ENCODE data around the gene TBC1D10A. TPM values are rescaled to one million over a fixed set of nuclear protein-coding genes. Genes with fewer than 3 reads are reported as not detected.

The TBC1D10A gene
- 23.4 TPM for total RNA-seq

- peak; percentile 88 to 90 (median 88) for DNase-seq (ENCODE audit: low read depth in 2 of 3, low spot score in 2 of 3)
Measured at GRCh38 chr22:30326706-30327362, at the start of gene TBC1D10A. TSS of gene TBC1D10A (minus strand) at chr22:30326941. CDS start at chr22:30326881, 60 bp downstream.

DNA sequence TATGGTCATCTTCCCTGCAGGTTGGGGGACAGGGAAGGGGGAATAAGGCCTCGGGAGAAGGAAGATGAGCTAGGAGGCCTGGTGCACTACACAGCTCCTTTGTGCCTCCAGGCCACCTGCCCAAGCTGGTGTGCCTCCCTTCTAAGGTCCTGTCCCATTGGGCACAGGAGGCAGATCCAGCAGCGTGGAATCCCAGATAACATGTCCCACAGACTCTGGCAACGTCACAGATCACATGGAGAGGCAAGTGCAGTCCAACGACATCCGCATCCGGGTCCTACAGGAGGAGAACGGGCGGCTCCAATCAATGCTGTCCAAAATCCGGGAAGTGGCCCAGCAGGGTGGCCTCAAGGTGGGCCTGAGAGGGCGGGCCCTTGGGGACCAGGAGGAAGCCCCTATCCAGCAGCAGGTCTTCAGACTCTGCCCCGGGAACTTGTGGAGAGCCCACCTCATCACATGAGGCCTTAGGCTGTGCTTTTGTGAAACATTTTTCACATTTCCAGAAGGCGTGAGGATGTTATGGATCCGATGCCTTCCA, 48.6 kb upstream of the TBC1D10A start:
- no peak for DNase-seq (ENCODE audit: low read depth in 2 of 3, low spot score in 2 of 3)

DNA sequence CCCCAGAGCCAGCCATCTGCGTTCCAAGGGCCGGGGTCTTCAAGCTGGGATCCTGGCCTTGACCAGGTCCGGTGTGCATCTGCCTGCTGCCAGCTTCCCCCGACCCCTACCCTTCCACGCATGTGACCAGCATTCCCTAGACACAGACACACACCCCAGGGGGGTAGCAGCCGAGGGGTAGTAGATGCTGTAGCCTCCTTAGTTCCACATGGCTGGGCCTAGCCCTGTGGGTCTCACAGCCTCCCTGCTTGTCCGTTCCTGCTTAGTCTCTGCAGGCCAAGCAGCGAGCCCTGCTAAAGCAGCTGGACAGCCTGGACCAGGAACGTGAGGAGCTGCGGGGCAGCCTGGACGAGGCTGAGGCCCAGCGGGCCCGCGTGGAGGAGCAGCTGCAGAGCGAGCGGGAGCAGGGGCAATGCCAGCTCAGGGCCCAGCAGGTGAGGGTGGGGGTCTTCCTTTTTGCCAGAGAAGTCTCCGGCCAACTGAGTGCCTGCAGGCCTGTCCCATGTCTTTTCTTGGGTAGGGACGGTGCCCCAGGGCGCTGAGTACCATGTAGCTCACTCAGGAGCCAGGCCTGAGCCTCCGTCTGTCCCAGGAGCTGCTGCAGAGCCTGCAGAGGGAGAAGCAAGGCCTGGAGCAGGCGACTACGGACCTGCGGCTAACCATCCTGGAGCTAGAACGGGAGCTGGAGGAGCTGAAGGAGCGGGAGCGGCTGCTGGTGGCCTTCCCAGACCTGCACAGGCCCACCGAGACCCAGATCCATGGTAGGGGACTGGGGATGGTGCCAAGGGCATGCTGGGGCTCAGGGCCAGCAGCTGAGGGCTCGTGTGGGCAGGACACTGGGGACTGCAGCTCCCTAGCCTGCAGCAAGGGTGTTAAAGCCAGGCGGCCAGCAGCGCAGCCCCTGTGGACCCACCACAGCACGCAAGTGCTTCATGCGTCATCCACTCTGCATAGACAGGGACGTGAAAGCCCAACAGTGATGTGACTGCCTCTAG, 46.9 kb upstream of the TBC1D10A start:
- DNase-seq (ENCODE audit: low read depth in 2 of 3, low spot score in 2 of 3) = no peak

GRCh38 chr22:30372915-30373314, 46.2 kb upstream of the TBC1D10A start:
- no peak for DNase-seq (ENCODE audit: low read depth in 2 of 3, low spot score in 2 of 3)

DNA sequence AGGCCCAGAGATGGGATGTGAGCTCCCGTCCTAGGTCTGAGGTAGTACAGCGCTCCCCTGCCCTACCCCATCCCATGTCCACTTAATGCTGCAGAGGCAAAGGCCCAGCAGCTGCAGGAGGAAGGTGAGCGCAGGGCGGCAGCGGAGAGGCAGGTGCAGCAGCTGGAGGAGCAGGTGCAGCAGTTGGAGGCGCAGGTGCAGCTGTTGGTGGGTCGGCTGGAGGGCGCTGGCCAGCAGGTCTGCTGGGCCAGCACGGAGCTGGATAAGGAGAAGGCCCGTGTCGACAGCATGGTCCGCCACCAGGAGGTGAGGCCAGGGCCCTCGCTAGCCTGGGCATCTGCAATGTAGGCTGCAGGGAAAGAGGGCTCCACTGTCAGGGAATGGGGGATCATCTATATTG, 45.2 kb upstream of the TBC1D10A start:
- no peak for DNase-seq (ENCODE audit: low read depth in 2 of 3, low spot score in 2 of 3)

DNA sequence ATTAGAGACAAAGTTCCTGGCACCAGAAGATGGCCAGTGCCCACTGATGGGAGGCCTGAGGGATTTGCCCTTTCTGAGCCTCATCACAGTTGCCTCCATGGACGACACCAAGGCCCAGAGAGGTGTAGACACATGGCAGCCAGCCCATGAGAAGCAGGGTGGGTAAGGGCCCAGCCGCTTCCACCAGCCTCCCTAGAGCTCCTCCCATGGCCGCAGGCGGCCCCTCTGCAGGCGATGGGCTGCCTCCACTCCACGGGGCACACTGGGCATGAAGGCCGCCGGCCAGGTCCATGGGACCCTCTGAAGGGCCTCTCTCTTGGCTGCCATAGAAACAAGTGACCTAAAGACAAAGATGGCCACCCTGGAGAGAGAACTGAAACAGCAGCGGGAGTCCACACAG, 44.6 kb upstream of the TBC1D10A start:
- DNase-seq (ENCODE audit: low read depth in 2 of 3, low spot score in 2 of 3) = no peak

GRCh38 chr22:30370641-30371230, 44.0 kb upstream of the TBC1D10A start:
- no peak for DNase-seq (ENCODE audit: low read depth in 2 of 3, low spot score in 2 of 3)

DNA sequence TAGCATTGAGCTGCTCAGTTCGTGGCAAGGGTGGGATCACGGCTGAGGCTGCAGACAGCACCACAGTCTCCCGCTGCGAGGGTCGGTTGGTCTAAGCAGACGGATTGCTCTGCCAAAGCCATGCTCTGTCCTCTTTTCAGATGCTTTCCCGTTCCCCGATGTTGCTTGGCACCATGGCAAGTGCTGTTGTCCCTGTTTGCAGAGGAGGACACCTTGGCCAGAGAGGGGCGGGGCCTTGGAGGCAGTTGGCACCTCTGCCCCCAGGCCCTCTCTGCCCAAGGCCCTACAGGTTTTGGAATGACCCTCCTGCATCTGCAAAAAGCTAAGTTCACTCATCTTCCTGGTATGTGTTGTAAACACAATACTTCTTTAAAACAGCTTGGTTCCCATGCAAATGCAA, 41.7 kb upstream of the TBC1D10A start:
- no peak for DNase-seq (ENCODE audit: low read depth in 2 of 3, low spot score in 2 of 3)

DNA sequence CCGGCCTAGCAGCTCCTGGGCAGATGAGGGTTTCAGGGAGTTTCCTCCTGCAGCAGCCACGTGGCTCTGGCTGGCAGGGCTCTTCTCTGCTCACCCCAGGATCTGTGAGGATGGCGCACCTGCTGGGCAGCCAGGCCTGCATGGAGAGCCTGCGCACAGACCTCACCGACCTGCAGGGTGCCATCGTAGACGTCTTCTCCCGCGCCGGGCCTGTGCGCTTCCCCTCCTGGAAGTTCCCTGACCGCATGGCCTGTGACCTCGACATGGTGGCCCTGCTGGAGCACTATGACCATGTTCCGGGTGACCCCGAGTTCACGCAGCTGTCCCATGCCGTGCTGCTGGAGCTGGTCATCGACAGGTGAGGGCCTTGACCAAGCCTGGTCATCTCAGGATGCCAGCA, 39.1 kb upstream of the TBC1D10A start:
- no peak for DNase-seq (ENCODE audit: low read depth in 2 of 3, low spot score in 2 of 3)

DNA sequence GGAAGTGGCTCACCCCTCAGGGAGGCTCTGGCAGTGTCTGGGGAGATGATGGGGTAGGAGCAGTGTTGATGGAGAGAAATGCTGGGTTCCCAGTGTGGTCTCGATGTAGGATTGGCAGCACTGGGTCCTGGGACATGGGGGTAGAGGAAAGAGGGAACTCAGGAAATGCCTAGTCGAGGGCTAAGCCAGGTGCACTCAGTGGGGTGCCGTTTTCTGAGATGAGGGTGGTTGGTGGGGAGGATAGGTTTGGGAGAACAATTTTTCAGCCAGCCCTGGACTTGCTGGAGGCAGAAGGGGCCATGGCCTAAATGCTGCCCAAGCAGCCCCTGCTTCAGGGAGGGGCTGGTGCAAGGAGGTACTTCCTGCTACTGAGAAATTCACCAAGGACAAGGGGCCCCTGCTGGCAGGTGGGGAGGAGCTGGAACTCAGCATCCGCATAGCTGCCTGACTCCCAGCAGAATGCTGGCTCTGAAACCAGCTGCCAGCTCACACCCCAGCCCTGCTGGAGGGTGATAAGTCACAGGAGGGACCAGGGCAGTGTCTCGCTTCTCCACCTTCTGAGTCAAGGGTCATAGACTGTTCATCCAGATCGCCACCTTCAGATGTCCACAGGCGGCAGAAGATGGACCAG, 36.0 kb upstream of the TBC1D10A start:
- DNase-seq (ENCODE audit: low read depth in 2 of 3, low spot score in 2 of 3) = no peak

GRCh38 chr22:30361916-30362650, 35.3 kb upstream of the TBC1D10A start:
- DNase-seq (ENCODE audit: low read depth in 2 of 3, low spot score in 2 of 3) = no peak

DNA sequence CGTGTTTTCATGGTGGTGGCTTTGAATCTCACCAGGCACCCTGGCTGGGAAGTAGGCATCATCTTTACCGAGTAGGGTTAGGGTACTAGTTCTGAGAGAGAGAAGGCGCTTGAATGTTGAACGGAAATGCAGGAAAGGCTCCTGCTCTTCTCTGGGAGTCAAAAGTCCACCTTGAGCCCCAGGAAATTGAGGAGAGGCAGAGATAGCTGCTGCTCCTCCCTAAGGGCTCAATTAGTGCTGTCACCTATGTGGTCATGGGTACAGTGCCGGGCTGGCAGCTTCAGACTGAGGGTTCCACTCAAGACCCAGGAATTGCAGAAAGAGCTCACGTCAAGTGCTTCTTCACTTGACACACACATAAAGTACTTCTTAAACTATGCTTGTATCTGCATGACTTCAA, 31.8 kb upstream of the TBC1D10A start:
- DNase-seq (ENCODE audit: low read depth in 2 of 3, low spot score in 2 of 3) = no peak

DNA sequence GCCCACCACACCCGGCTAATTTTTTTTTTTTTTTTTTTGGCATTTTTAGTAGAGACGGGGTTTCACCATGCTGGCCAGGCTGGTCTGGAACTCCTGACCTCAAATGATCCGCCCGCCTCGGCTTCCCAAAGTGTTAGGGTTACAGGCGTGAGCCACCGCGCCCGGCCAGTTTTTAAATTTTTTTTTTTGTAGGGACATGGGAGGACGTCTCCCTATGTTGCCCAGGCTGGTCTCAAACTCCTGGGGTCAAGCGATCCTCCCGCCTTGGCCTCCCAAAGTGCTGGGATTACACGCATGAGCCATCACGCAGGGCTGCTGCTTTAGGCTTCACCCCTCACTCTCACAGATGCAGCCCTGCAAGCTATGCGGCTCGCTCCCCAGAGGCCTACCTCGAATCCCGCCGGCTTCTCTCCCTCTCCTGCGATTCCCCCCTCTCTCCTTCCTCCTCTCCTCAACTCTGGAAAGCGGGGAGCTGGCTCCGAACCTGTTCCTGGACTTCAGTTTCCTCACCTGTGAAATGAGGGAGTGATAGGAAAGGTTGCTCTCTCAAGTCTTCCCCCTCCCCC, 31.0 kb upstream of the TBC1D10A start:
- no peak for DNase-seq (ENCODE audit: low read depth in 2 of 3, low spot score in 2 of 3)

DNA sequence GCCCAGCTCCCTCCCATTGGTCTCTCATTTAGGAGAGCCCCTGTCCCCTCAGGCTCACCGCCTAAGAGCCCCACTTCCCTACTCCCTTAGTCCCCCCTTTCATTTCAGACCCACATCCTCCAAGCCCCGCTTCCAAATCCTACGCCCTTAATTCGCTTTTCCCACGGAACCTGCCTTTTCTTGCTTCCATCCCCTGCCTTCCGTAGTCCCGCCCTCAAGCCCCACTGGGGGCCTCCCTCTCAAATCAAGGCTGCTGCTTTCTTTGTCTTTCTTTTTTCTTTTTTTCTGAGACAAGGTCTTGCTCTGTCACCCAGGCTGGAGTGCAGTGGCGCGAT, 30.5 kb upstream of the TBC1D10A start:
- DNase-seq (ENCODE audit: low read depth in 2 of 3, low spot score in 2 of 3) = peak in 1 of 3 donors; percentile 65

- DNase-seq (ENCODE audit: low read depth in 2 of 3, low spot score in 2 of 3) = peak; percentile 84 to 93 (median 92)
Measured at GRCh38 chr22:30356449-30357235, 29.9 kb upstream of the TBC1D10A start, which contains the start of the genes CCDC157 and SF3A1. TSS of gene CCDC157 (plus strand) at chr22:30357007. CDS start at chr22:30366001, 8,994 bp downstream. TSS of gene SF3A1 (minus strand) at chr22:30356894. CDS start at chr22:30356792, 102 bp downstream.

GRCh38 chr22:30354644-30355043, 27.9 kb upstream of the TBC1D10A start:
- no peak for DNase-seq (ENCODE audit: low read depth in 2 of 3, low spot score in 2 of 3)

- no peak for DNase-seq (ENCODE audit: low read depth in 2 of 3, low spot score in 2 of 3)
Measured at GRCh38 chr22:30351226-30351625, 24.5 kb upstream of the TBC1D10A start.

DNA sequence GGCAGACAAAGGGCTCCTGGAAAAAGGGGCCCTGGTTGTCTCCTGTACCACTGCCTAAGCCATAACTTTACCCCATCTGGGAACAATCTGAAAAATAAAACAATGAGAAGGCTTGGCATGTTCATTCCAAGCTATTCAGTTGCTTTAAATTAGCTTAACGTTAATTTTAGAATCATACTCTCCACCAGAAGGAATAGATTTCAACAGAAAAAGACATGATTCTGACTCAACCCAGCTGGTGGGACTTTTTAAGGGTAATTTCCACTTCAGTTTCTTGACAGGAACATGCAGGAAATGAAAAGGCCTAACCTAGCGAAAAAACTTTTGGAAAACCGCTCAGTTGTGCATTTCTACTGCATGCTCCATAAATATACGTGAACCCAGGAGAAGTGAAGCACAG, 22.1 kb upstream of the TBC1D10A start:
- no peak for DNase-seq (ENCODE audit: low read depth in 2 of 3, low spot score in 2 of 3)

GRCh38 chr22:30348404-30348803, 21.7 kb upstream of the TBC1D10A start:
- no peak for DNase-seq (ENCODE audit: low read depth in 2 of 3, low spot score in 2 of 3)

Data from hematopoietic multipotent progenitor cell (in vitro differentiated cells).